GDM1 (cell line): Measurements from ENCODE around the gene TRAPPC3.
"Not testable (repeated sequence)": the region's sequence is repeated elsewhere in the genome, so short reads cannot be mapped to it uniquely, and the experiment has no call there.

Source experiments
- DNase-seq: peaks from one replicate; lab custom pipeline; 2025; lab: John Stamatoyannopoulos, UW

Gene TRAPPC3

DNA sequence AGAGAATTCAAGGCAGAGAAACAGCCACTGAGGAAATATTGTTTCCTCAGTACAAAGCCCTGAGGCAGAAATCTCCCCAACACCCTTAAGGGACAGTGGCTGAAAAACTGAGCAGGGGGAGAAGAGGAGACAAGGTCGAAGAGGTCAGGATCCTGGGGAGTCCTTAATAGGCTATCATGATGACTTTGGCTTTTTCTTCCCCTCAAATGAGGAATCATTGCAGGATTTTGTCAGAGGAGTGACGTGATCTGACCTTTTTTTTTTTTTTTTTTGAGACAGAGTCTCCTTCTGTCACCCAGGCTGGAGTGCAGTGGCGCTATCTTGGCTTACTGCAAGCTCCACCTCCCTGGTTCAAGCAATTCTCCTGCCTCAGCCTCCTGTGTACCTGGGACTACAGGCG is 16.9 kb upstream of the TRAPPC3 start:
- DNase-seq, result no peak

- DNase-seq, result no peak
These were observed 15.9 kb upstream of the TRAPPC3 start for GRCh38 chr1:36165145-36165544.

- DNase-seq, result no peak
These were observed 15.1 kb upstream of the TRAPPC3 start for GRCh38 chr1:36164361-36164760.

DNA sequence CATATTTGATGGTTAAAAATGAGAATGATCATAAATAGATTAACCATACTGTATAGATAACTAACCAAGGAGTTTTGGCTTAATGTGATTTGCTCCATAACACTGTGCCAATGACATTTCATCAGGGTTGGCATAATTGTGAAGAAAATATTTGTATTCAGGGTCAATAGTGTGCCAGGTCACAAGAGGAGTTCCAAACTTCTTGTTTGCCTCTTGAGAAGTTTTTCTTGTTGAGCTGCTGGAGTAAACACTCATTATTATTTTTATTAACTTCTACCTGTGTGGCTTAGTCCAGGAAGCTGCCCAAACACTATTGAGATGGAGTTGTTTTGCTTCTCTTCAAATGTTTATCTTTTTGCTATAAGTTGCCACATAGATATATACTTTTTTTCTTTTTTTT is 14.1 kb upstream of the TRAPPC3 start:
- no peak for DNase-seq

- DNase-seq, result no peak
These were observed 13.5 kb upstream of the TRAPPC3 start for GRCh38 chr1:36162680-36163239.

DNA sequence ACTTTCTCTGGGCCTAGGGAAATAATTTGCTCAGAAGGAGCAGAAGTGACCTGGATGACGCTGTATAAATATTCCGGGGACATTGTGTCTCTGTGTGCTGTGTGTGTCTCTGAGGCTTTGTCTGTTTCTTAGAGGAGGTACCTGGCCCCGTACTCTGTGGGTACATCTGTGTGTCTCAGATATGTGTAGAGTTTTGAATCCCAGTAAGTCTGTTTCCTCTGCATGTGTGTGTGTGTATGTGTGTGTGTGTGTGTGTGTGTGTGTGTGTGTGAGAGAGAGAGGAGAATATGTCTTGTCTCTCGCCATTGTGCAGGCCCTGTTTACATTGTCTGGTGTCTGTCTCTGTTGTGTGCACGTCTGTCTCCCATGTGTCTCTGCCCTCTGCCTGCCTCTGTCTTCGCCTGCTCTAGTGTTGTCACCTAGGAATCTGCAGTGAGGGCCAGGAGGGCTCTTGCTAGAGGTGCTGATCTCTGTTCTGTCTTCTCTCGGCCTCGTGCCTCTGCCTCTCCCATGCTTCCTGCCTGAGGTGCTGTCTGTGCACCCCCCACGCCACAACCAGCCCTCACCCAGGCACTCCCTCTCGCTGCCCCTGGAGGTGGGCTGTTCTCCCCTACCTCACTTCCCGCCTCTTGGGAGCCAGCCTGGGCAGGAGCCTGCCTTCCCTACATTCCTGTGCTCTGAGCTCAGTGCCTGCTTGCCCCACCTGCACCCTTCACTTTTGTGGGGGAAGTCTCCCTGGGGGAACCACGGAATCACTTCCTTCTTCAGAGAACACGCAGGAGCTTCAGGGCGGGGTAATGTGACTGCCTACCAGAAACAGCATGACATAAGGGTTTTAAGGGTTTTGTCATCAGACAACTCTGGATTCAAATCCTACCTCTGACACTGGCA is 12.6 kb upstream of the TRAPPC3 start:
- peak; percentile 21 for DNase-seq

DNA sequence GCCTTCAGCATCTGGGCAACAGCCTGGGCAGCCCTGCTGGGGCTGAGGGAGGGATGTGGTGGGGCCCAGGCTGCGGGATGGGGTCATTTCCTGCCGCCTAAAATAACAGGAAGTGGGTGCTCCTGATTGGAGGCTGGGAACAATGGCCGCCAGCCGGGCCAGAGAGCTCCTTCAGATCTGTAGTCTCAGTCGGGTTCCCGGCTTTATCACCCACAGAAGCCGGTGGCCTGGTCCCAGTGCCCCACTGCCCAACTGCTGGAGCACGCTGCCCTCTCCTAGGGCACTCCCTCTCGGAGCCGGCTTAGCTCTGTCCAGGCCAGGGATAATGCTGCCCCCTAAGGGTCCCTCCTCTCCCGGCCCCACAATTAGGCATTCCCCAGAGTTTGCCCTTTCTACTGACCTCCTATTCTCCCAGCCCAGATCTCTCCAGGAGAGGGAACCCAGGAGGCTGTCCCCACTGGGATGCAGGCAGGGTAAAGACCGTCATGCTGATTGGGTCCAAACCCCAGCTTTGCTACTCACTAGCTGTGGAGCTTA is 11.7 kb upstream of the TRAPPC3 start:
- peak; percentile 69 for DNase-seq

DNA sequence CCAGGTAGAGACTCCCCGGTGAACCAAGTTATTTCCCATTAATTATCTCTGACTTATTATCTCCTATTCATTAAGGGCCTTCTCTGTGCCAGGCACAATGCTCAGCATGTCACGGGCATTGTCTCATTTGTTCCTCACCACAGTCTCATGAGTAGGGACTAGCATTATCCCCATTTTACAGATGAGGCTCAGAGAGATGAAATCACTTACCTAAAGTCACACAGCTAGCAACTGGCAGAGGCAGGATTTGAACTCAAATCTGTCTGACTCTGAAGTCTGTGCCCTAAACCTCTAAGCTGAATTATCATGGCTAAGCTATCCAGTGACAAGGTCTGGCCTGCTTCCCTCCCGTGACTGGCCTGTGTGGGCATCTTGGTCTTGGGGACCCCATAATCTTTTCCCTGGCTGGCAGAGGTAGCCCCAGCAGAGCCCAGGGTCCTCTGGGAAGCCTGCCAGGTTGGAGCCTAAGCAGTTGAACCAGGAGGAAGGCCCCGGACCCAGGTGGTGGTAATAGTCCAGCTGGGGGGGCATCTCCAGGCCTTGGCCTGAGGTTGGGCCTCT is 11.2 kb upstream of the TRAPPC3 start:
- no peak for DNase-seq

- no peak for DNase-seq
These were observed 10.5 kb upstream of the TRAPPC3 start for GRCh38 chr1:36159614-36160387.

DNA sequence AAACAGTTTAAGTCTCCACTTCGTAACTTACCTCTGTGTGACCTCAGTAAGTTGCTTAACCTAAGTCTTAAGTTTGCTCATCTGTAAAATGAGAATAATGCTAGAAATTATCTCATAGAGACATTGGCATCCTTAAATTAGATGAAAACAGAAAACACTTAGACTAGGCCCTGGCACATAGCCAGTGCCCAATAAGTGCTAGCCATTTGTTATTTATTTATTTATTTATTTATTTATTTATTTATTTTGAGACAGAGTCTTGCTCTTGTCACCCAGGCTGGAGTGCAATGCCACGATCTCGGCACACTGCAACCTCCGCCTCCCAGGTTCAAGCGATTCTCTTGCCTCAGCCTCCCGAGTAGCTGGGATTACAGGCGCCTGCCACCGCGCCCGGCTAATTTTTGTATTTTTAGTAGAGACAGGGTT is 9.6 kb upstream of the TRAPPC3 start:
- DNase-seq, result not testable (repeated sequence)

GRCh38 chr1:36157973-36158826 is 8.9 kb upstream of the TRAPPC3 start:
- DNase-seq, result no peak

DNA sequence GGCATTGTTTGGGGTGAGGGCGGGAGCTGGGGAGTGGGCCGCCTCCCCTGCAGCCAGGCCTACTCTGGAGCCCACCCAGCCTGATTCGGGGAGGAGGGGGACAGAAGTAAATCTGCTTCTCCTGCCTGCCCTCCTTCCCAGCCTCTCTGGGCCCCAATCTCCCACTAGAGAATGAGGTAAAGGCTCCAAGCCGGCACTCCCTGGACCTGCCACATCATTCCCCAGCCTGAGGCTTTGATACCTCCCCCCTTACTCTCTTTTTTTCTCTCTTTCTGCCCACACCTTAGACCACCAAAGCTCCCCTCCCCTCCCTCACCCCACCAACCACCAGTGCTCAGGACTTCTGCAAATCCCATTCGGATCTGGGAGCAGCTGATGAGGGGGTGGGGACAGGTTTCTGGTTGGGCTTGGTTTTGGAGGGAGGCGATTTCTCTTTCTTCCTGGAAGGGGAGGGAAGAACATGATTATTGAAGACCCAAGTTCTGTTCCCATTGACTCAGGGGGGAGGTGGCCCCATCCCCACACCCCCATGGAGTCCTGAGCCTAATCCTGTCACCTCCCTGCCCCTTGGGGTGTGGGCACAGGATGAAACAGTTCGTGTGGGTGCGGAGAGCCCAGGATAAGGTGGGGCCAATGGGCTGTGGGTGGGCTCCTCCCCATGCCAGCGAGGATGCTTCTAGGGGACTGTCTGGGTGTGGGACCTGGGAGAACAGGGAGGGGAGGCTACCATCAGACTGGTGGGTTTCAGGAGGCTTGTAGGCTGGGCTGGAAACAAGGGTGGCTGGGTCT is 8.0 kb upstream of the TRAPPC3 start:
- DNase-seq, result no peak

DNA sequence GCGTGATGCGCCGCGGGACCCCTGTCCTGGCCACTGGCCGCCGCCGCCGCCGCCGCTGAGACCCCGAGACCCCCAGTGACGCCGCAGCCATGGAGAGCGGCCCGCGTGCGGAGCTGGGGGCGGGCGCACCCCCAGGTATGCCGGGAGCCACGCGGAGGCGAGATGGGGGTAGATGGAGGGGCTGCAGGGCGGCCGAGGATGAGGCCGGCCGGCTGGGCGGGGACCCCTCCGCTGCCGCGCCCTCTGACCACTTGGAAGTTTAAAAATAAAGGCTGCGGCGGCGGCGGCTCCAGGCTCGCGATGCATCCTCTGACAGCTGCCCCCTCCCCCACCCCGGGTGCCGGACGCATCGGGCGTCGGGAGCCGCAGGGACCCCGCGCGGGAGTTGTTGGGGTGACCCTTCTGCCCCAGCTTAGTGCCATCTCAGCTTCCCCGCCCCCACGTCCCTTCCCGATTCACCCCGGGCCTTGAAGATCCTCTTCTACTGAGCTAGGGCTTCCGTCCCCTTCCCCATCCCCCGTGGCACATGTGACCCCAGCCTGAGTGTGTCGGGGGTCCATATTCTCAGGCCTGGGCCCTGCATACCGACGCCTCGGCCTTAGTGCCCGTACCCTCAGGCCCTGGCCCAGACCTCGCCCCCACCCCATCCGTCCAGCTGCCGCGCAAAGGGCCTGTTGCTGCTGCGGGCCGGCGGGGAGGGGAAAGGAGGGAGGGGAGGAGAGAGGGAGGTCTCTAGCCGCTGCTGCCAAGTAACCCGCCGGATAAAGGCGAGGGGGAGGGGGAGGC is 7.2 kb upstream of the TRAPPC3 start:
- DNase-seq, result peak; percentile 67

DNA sequence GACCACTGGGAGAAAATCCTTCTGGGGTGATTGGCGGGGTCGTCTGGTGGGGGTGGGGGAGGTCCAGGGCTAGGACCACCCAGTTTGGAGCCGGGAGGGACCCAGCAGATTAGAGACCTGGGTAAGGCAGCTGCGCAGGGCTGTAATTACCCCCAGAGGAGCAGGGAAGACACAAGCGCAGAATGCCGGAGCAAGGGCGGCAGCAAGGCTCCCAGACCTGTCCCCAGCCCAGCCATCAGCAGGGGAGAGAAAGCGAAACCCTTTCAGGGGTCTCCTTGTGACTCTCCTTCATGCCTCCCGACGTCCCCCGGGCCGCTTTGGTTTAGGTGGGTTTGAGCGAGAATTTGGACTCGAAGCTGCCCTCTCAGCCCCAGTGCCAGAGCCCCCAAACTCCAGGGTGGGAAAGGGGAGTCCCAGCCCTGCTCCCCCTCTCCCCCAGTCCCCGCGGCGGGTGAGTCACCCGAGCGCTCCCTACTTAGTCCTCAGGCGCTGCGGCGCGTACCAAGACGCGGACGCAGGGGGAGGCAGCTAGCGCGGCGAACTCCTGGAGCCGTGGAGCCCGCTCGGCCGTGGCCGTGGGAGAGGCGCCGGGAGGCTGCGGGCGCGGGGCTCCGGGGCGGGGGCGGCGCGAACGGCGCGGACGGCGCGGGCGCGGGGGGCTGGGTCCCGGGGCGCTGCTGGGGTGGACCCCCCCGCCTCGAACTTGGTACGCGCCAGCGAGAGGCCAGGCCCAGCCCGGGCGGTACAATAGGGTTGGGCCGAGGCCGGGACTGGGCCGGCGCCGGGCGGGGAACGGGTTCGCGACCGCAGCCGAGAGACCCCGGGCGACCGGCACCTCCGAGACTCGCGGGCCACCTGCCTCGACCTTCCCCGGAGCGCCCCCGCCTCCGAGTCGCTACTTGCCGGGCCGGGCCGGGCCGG is 6.4 kb upstream of the TRAPPC3 start, which contains the start of gene MAP7D1:
MAP7D1 (plus strand) TSS at position 753 of the 921 bp plus-strand sequence. CDS start 258 bp downstream, outside the sequence.
- peak; percentile 65 for DNase-seq

DNA sequence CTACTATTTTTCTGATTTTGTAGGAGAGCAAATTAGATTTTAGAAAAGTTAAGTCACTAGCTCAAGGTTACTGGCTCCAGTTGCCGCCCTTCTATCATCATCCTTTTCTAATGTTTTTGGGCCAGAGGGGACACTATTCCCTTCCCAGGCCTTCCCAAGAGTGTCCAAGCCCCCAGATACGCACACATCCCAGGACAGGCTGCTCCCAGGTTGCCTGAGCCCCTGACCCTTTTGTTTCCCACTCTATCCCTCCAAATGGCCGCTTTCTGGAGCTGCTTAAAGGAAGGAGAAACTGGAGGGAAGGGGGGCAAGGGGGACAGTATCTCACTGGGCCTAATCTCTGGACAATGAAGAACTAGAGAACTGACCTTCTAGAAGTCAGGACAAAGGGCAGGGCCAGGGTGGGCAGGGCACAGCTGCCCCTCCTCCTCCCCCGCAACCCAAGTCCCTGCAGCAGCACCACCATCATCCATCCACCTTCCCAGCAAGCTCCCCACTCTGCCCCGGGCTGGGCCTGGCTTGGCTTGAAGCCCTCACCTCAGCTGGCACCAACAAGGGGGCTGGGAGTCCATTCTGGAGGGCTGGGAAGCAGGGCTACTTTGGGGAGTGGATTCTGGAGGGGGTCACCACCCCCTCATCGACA is 5.6 kb upstream of the TRAPPC3 start:
- no peak for DNase-seq

- no peak for DNase-seq
These were observed 5.0 kb upstream of the TRAPPC3 start for GRCh38 chr1:36154335-36154734.

DNA sequence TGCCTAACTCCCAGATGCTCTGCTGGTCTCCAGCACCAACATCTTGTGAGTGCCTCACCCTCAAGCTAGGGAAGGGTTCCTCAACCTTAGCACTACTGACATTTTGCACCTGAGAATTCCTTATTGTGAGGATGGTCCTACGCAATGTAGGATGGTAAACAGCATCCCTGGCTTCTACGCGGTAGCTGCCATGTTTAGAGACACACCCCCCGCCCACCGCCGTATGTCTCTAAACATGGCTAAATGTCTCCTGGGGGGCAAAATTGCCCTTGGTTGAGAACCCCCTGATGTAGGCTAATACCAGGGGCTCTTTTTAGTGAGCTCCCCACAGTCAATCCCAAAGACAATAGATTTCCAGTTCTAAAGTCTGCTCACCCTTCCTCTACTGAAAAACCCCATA is 4.2 kb upstream of the TRAPPC3 start:
- no peak for DNase-seq

DNA sequence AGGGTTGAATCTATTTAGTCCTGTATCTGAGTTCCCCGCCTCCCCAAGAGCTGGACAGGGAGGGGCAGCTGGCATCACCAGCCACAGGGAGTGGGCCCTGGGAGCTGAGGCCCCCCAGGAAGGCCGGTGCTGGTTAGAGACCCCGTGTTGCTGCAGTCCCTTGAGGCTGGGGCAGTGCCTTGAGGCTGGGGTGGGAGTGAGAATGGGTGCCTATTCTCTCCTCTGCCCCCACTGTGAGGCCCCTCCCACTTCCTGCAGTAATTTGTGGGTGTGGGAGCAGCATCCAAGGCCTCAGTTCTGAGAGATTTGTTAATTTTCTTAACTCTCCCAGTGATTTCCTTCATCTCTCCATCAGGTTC is 2.5 kb upstream of the TRAPPC3 start:
- DNase-seq, result no peak
